ENCODE results near the gene SLC16A1.
"Not testable (repeated sequence)": the region's sequence is repeated elsewhere in the genome, so short reads cannot be mapped to it uniquely, and the experiment has no call there.

The SLC16A1 gene

DNA sequence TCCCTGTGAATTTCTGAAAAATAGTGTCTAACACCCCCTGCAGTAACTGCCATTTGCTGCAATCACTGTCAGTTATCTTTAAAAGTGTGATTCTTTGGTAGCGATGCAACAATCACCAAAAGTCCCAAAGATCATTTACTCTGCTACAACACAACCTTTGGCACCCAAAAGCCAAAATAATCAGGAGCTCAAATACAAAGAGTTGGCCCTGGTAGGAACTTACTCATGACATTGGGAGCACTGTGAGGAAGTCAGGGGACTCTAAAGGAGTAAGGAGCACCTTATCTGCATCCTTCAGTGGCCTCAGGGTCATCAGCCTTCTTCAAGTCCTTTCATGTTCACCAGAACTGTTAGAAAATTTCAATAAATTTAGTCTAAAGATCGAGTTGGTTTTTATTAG is 54.6 kb downstream of the SLC16A1 start:
- Histone ChIP-seq H3K27me3 (no peaks in the 10 kb centered on the region), H3K36me3 (no peaks in the 10 kb centered on the region), H3K9me3 (no peaks in the 10 kb centered on the region), H3K4me1 (no peaks in the 10 kb centered on the region; the same call in 1 of the 2 replicates), H3K4me3 (ENCODE audit: low read depth, low read length) (no peak overlapping the region)
- TF ChIP-seq, protein P1, sequence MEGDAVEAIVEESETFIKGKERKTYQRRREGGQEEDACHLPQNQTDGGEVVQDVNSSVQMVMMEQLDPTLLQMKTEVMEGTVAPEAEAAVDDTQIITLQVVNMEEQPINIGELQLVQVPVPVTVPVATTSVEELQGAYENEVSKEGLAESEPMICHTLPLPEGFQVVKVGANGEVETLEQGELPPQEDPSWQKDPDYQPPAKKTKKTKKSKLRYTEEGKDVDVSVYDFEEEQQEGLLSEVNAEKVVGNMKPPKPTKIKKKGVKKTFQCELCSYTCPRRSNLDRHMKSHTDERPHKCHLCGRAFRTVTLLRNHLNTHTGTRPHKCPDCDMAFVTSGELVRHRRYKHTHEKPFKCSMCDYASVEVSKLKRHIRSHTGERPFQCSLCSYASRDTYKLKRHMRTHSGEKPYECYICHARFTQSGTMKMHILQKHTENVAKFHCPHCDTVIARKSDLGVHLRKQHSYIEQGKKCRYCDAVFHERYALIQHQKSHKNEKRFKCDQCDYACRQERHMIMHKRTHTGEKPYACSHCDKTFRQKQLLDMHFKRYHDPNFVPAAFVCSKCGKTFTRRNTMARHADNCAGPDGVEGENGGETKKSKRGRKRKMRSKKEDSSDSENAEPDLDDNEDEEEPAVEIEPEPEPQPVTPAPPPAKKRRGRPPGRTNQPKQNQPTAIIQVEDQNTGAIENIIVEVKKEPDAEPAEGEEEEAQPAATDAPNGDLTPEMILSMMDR (IDR thresholded peaks at IDR 0.05; ENCODE audit: low read depth, low read length) = no peak
- no peak for DNase-seq

DNA sequence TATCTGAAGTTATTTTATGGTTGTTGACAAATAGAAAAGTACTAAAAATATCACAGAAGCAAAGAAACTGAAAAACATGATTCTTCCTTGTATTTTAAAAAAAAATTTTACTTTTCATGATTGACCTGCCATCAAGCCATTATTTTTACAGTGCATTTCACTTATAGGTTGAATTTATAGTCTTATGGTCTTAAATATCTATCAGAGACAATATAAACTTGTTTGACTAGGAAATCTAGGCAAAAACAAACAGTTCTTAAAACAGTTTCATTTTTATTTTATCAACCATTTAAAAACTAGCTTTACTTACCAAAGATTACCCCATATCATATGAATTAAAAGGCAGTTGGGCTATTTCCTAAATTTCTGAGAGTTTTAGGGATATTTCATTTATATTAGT is 59.2 kb downstream of the SLC16A1 start:
- Histone ChIP-seq H3K27me3 (no peaks in the 10 kb centered on the region), H3K36me3 (no peaks in the 10 kb centered on the region), H3K9me3 (peaks cover 7% of the 10 kb centered on the region), H3K4me3 (ENCODE audit: low read depth, low read length) (no peak overlapping the region), H3K4me1 (no peaks in the 10 kb centered on the region)
- TF ChIP-seq, protein P1 (IDR thresholded peaks at IDR 0.05; ENCODE audit: low read depth, low read length) = no peak
- no peak for DNase-seq

DNA sequence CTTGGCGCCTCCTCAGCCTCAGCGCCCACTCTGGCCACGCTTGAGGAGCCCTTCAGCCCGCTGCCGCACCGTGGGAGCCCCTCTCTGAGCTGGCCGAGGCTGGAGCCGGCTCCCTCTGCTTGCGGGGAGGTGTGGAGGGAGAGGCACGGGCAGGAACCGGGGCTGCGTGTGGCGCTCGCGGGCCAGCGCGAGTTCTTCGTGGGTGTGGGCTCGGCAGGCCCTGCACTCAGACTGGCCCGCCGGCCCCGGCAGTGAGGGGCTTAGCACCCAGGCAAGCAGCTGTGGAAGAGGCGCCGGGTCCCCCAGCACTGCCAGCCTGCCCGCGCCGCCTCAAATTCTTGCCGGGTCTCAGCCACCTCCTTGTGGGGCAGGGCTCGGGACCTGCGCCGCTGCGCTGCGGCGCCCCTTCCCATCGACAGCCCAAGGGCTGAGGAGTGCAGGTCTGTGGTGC is 61.4 kb downstream of the SLC16A1 start:
- TF ChIP-seq, protein P1 (IDR thresholded peaks at IDR 0.05; ENCODE audit: low read depth, low read length) = no peak
- Histone ChIP-seq H3K27me3 (no peaks in the 10 kb centered on the region), H3K4me3 (ENCODE audit: low read depth, low read length) (no peak overlapping the region), H3K36me3 (no peaks in the 10 kb centered on the region), H3K4me1 (no peaks in the 10 kb centered on the region), H3K9me3 (peaks cover 7% of the 10 kb centered on the region)
- DNase-seq = no peak

DNA sequence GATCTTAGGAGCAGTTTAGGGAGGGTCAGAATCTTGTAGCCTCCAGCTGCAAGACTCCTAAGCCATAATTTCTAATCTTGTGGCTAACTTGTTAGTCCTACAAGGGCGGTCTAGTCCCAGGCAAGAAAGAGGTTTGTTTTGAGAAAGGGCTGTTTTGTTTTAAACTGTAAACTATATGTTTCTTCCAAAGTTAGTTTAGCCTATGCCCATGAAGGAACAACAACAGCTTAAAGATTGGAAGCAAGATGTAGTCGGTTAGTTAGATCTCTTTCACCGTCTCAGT is 62.0 kb downstream of the SLC16A1 start:
- Histone ChIP-seq H3K4me3 (ENCODE audit: low read depth, low read length) (no peak overlapping the region), H3K9me3 (peaks cover 7% of the 10 kb centered on the region), H3K27me3 (no peaks in the 10 kb centered on the region), H3K4me1 (no peaks in the 10 kb centered on the region), H3K36me3 (no peaks in the 10 kb centered on the region)
- TF ChIP-seq, protein P1 (IDR thresholded peaks at IDR 0.05; ENCODE audit: low read depth, low read length) = no peak
- DNase-seq = no peak

DNA sequence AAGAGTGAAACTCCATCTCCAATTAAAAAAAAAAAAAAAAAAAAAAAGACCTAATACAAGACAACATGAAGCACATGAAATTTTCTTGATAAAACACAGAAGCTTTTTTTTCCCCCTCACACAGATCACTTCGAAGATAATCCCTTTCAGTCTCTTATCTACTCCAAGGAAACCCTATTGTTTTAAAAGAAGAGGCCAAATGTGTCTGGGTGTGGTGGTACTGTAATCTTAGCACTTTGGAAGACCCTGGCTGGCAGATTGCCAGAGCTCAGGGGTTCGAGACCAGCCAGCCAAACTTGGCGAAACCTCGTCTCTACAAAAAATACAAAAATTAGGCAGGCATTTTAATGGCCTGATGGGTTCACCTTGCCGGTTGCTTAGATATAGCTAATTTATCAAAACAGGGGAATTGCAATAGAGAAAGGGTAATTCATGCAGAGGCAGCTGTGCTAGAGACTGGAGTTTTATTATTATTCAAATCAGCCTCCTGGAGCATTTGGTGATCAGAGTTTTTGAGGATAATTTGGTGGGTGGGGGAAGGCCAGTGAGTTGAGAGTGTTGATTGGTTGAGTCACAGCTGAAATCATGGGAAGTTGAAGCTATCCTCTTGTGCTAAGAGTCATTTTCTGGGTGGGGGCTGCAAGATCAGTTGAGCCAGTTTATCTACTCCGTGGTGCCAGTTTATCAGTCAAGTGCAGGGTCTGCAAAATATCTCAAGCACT is 62.5 kb downstream of the SLC16A1 start:
- no peaks in the 10 kb centered on the region for H3K4me1 ChIP-seq
- no peak overlapping the region for H3K4me3 ChIP-seq (ENCODE audit: low read depth, low read length)
- TF ChIP-seq, protein P1 (IDR thresholded peaks at IDR 0.05; ENCODE audit: low read depth, low read length) = no peak
- H3K36me3 ChIP-seq = no peaks in the 10 kb centered on the region
- no peaks in the 10 kb centered on the region for H3K27me3 ChIP-seq
- DNase-seq = no peak
- H3K9me3 ChIP-seq = peaks cover 7% of the 10 kb centered on the region

DNA sequence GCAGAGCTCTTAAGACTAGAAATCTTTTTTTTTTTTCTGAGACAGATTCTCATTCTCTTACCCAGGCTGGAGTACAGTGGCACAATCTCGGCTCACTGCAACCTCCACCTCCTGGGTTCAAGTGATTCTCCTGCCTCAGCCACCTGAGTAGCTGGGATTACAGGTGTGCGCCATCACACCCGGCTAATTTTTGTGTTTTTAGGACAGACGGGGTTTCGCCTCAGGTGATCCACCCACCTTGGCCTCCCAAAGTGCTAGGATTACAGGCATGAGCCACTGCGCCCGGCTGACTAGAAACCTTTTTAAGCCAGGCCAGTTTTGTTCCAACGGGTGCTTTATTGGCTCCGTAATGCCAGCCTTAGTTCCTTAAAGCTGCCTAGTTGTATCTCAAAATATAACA is 66.1 kb downstream of the SLC16A1 start:
- not testable (repeated sequence) for H3K36me3 ChIP-seq; DNase-seq; H3K9me3 ChIP-seq; H3K27me3 ChIP-seq; H3K4me3 ChIP-seq (ENCODE audit: low read depth, low read length); H3K4me1 ChIP-seq

All from BE2C (cell line).